Ovary (tissue), 9 donors: ENCODE results near the gene TRABD2B. TPM values are rescaled to one million over a fixed set of nuclear protein-coding genes. Genes with fewer than 3 reads are reported as not detected.

ENCODE experiments used
- DNase-seq, 5 donors: peaks; one replicate each; pipeline ENCODE4 v3.0.0-alpha.2; 2019 to 2020
- H3K27ac ChIP-seq, 2 donors: fragments of 200-600 bp; one replicate each; pipeline versions ENCODE4 v1.5.1 to v1.8.0; 2019 to 2022
- H3K27me3 ChIP-seq: fragments of 200-600 bp; one replicate; pipeline ENCODE4 v1.8.0; 2022
- H3K36me3 ChIP-seq: fragments of 200-600 bp; sonication (generic); one replicate; pipeline ENCODE4 v1.5.1; 2019
- H3K4me1 ChIP-seq: one replicate; pipeline ENCODE4 v1.8.1; 2013; ENCODE audit warnings: mild to moderate bottlenecking, moderate library complexity; ENCODE audit not compliant: insufficient read depth
- H3K4me3 ChIP-seq: fragments of 200-600 bp; sonication (generic); one replicate; pipeline ENCODE4 v1.5.1; 2017
- H3K9me3 ChIP-seq, 2 donors: fragments of 200-600 bp in 1 of 2; sonication (generic) in 1 of 2; one replicate each; pipeline versions ENCODE4 v1.5.1 to v1.8.1; 2013 to 2019; ENCODE audit warnings: mild to moderate bottlenecking in 1 of 2, moderate library complexity in 1 of 2
- CTCF ChIP-seq, 3 donors: fragments of 450-650 bp in 2 of 3; fragments of 200-600 bp in 1 of 3; IDR thresholded peaks; one replicate each; pipeline versions ENCODE4 v1.5.1 to v1.8.0; 2016 to 2022; ENCODE audit warnings: antibody characterized with exemption in 3 of 3, mild to moderate bottlenecking in 1 of 3
- EP300 ChIP-seq: sonication (generic); formaldehyde crosslinking; IDR thresholded peaks from one replicate; pipeline ENCODE4 v1.6.1; 2017; ENCODE audit warnings: antibody characterized with exemption
- POLR2A ChIP-seq: fragments of 450-650 bp; IDR thresholded peaks from one replicate; pipeline ENCODE4 v1.6.1; 2017; ENCODE audit warnings: antibody characterized with exemption, mild to moderate bottlenecking, moderate library complexity
- WGBS, 3 donors: extraction: QIAGEN DNeasy Blood & Tissue Kit in 1 of 3; methylation state at CpG; one replicate each; pipeline versions ENCODE4 v1.1.5 to v1.1.7; 2013 to 2017; 5-methylcytosine and 5-hydroxymethylcytosine counted together
- intact Hi-C, 4 donors: fragments of 100-400 bp; cut with DNase I; formaldehyde crosslinking; loops; one replicate each; pipeline versions ENCODE4 v1.11.0 to v1.15.1; 2022 to 2023
- polyA plus RNA-seq, 2 donors: library from polyadenylated mRNA; stranded (reverse); fragments of 200-250 nt in 1 of 2; fragments of 350-450 nt in 1 of 2; fragmentation: Illumina TruSeq in 1 of 2; extraction: RNeasy Lipid Tissue Mini Kit (QIAGEN cat#74804) in 1 of 2; gene quantifications; one replicate each; pipeline ENCODE4 v1.2.3, GENCODE V29; 2013 to 2014
- total RNA-seq, 7 donors: library from RNA; depleted of rRNA in 2 of 7; stranded (reverse); fragments of >200 nt in 2 of 7; fragmentation: NEBNext Ultra II Directional in 3 of 7; extraction: Animal tissue kit (Norgen Biotek cat#: 25700) in 3 of 7; gene quantifications; one replicate each; pipeline versions ENCODE4 v1.1.0 to v1.2.4, GENCODE V29; 2016 to 2023
- donor health status: DM: no; HTN: no; CAD: no; lungs with moderate emphysema.
- donor health status: DM: no; HTN: no; CAD: no.
- donor health status: Bipolar disorder and iron deficiency.
- donor health status: DM: yes; HTN: yes; CAD: no.
- donor health status: DM: no; HTN: no; CAD: no.
- donor health status: DM: yes; HTN: yes; CAD: no.

TRABD2B gene
- total and polyA plus RNA-seq, 9 donors, result 0.18 to 1.6 (median 0.52) TPM

GRCh38 chr1:47742890-47743760 lies 254.1 kb downstream of the TRABD2B start:
- intact Hi-C loops, result no loop called here
- DNase-seq, result no peak
- no peaks in the 10 kb centered on the region for H3K27me3 ChIP-seq
- 70 to 87% (median 82%) methylated on average over 9 of the region's 9 CpGs for WGBS, 3 donors
- no peak overlapping the region for H3K4me3 ChIP-seq
- H3K4me1 ChIP-seq, result no peaks in the 10 kb centered on the region
- H3K9me3 ChIP-seq, result no peaks in the 10 kb centered on the region
- H3K36me3 ChIP-seq, result no peaks in the 10 kb centered on the region
- TF ChIP-seq CTCF (IDR thresholded peaks at IDR 0.05), result no peak
- no peak for TF ChIP-seq POLR2A
- TF ChIP-seq EP300, result no peak
- H3K27ac ChIP-seq, result no peak overlapping the region

- H3K27ac ChIP-seq, result no peak overlapping the region
- intact Hi-C loops, result loop anchor here in 1 of 4 donors (10.0 kb wide), 2 partner anchors 196 to 326 kb away; no protein-coding TSS in a partner anchor
- TF ChIP-seq EP300 (no peak), POLR2A (no peak), CTCF (IDR thresholded peaks at IDR 0.05) (peak in 1 of 3 donors; percentile 6)
- DNase-seq, result peak in 2 of 5 donors; percentile 34 to 50
- H3K4me1 ChIP-seq, result no peaks in the 10 kb centered on the region
- H3K27me3 ChIP-seq, result no peaks in the 10 kb centered on the region
- no peak overlapping the region for H3K4me3 ChIP-seq
- 15 to 19% (median 17%) methylated on average over 8 of the region's 8 CpGs for WGBS, 3 donors
- no peaks in the 10 kb centered on the region for H3K9me3 ChIP-seq
- no peaks in the 10 kb centered on the region for H3K36me3 ChIP-seq
Measured at GRCh38 chr1:47738560-47739182, 258.5 kb downstream of the TRABD2B start.

GRCh38 chr1:47732489-47732888 lies 264.7 kb downstream of the TRABD2B start:
- TF ChIP-seq CTCF (IDR thresholded peaks at IDR 0.05) (no peak), POLR2A (no peak), EP300 (no peak)
- Histone ChIP-seq H3K27ac (no peak overlapping the region), H3K27me3 (no peaks in the 10 kb centered on the region), H3K9me3 (no peaks in the 10 kb centered on the region), H3K4me1 (no peaks in the 10 kb centered on the region), H3K36me3 (no peaks in the 10 kb centered on the region), H3K4me3 (no peak overlapping the region)
- WGBS, 3 donors, result 79 to 83% (median 83%) methylated on average over 4 of the region's 4 CpGs
- DNase-seq, result no peak
- intact Hi-C loops, result loop anchor here in 1 of 4 donors (10.0 kb wide), 2 partner anchors 202 to 332 kb away; no protein-coding TSS in a partner anchor

- no peak overlapping the region for H3K4me3 ChIP-seq
- no peaks in the 10 kb centered on the region for H3K27me3 ChIP-seq
- no peaks in the 10 kb centered on the region for H3K36me3 ChIP-seq
- intact Hi-C loops, result loop anchor here in 1 of 4 donors (10.0 kb wide), 2 partner anchors 203 to 333 kb away; no protein-coding TSS in a partner anchor
- TF ChIP-seq CTCF (IDR thresholded peaks at IDR 0.05) (no peak), POLR2A (no peak), EP300 (no peak)
- H3K9me3 ChIP-seq, result no peaks in the 10 kb centered on the region
- no peaks in the 10 kb centered on the region for H3K4me1 ChIP-seq
- WGBS, 3 donors, result 71 to 86% (median 85%) methylated on average over 8 of the region's 8 CpGs
- no peak overlapping the region for H3K27ac ChIP-seq
- no peak for DNase-seq
Measured at GRCh38 chr1:47731730-47732129, 265.5 kb downstream of the TRABD2B start.
